Osteoblast (primary cell): ENCODE measurements around the gene UTS2B. TPM values are rescaled to one million over a fixed set of nuclear protein-coding genes. Genes with fewer than 3 reads are reported as not detected.
"Not testable (repeated sequence)": the region's sequence is repeated elsewhere in the genome, so short reads cannot be mapped to it uniquely, and the experiment has no call there.

Source experiments
- DNase-seq: peaks from one replicate; pipeline ENCODE4 v3.0.0; 2011; ENCODE audit warnings: low spot score, mixed read lengths; ENCODE audit not compliant: insufficient read length; ENCODE audit errors: missing footprints
- H2AFZ ChIP-seq: 2 replicates; pipeline ENCODE4 v1.6.0; 2011; ENCODE audit warnings: mild to moderate bottlenecking, low read length
- H3K27ac ChIP-seq: 2 replicates; pipeline ENCODE4 v1.5.1; 2011; ENCODE audit warnings: mild to moderate bottlenecking, low read depth, low read length, moderate library complexity
- H3K27me3 ChIP-seq: 2 replicates; pipeline ENCODE4 v1.6.0; 2012; ENCODE audit warnings: mild to moderate bottlenecking, control low read depth, inconsistent platforms, low read length, moderate library complexity; ENCODE audit not compliant: insufficient read depth
- H3K36me3 ChIP-seq: 2 replicates; pipeline ENCODE4 v1.5.1; 2011; ENCODE audit warnings: mild to moderate bottlenecking, low read length, control low read depth, moderate library complexity; ENCODE audit not compliant: insufficient read depth
- H3K4me1 ChIP-seq: 2 replicates; pipeline ENCODE4 v1.5.1; 2011; ENCODE audit warnings: mild to moderate bottlenecking, low read length, control low read depth, moderate library complexity; ENCODE audit not compliant: insufficient read depth
- H3K4me2 ChIP-seq: 2 replicates; pipeline ENCODE4 v1.6.0; 2011; ENCODE audit warnings: mild to moderate bottlenecking, low read length; ENCODE audit not compliant: insufficient read depth
- H3K4me3 ChIP-seq: fragments of 200-600 bp; sonication (generic); 3 replicates; pipeline ENCODE4 v1.5.1; 2012; ENCODE audit warnings: mild to moderate bottlenecking, low read length, inconsistent platforms; ENCODE audit not compliant: insufficient read depth
- H3K79me2 ChIP-seq: 2 replicates; pipeline ENCODE4 v1.6.0; 2012; ENCODE audit warnings: mild to moderate bottlenecking, low read length, control low read depth, inconsistent platforms; ENCODE audit not compliant: insufficient read depth
- H3K9me3 ChIP-seq: 2 replicates; pipeline ENCODE4 v1.5.1; 2011; ENCODE audit warnings: low read depth, low read length, control low read depth
- H4K20me1 ChIP-seq: 2 replicates; pipeline ENCODE4 v1.6.0; 2012; ENCODE audit warnings: mild to moderate bottlenecking, low read length, control low read depth; ENCODE audit not compliant: insufficient read depth
- CTCF ChIP-seq: IDR thresholded peaks from 2 replicates; pipeline ENCODE4 v1.5.1; 2011; ENCODE audit warnings: mild to moderate bottlenecking, low read depth, low read length, moderate library complexity; ENCODE audit errors: extremely low read depth
- total RNA-seq: library from RNA; depleted of rRNA; stranded (reverse); fragments of >200 nt; gene quantifications from 2 replicates; pipeline ENCODE4 v1.2.3, GENCODE V29; 2012

UTS2B gene
- total RNA-seq, 1 donor: 1.1 TPM

- no peak overlapping the region for H2AFZ ChIP-seq
- H3K9me3 ChIP-seq: no peaks in the 10 kb centered on the region
- H3K36me3 ChIP-seq: no peaks in the 10 kb centered on the region
- no peaks in the 10 kb centered on the region for H3K27me3 ChIP-seq
- no peak overlapping the region for H3K27ac ChIP-seq
- no peaks in the 10 kb centered on the region for H4K20me1 ChIP-seq
- TF ChIP-seq CTCF: no peak
- H3K4me2 ChIP-seq: no peak overlapping the region
- no peak overlapping the region for H3K4me3 ChIP-seq
- H3K4me1 ChIP-seq: no peaks in the 10 kb centered on the region
- H3K79me2 ChIP-seq: no peaks in the 10 kb centered on the region
- DNase-seq: no peak
Observed at GRCh38 chr3:191275751-191276150, 54.6 kb downstream of the UTS2B start.

DNA sequence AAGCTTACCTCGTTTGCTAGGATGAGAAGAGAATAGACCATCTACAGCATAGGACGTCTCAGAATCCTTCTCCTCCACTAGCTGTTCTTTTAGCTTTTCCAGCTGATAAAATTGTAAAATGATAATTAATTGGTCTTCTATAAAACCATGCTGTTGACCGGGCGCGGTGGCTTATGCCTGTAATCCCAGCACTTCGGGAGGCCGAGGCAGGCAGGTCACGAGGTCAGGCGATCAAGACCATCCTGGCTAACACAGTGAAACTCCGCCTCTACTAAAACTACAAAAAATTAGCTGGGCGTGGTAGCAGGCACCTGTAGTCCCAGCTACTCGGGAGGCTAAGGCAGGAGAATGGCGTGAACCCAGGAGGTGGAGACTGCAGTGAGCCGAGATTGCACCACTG, 55.1 kb downstream of the UTS2B start:
- not testable (repeated sequence) for H3K27me3 ChIP-seq, H3K9me3 ChIP-seq, DNase-seq, H4K20me1 ChIP-seq, H3K27ac ChIP-seq, H3K36me3 ChIP-seq, H3K79me2 ChIP-seq, H3K4me3 ChIP-seq, H3K4me1 ChIP-seq, H3K4me2 ChIP-seq, H2AFZ ChIP-seq

- H3K27me3 ChIP-seq: no peaks in the 10 kb centered on the region
- H3K4me2 ChIP-seq: no peak overlapping the region
- H3K9me3 ChIP-seq: no peaks in the 10 kb centered on the region
- no peaks in the 10 kb centered on the region for H3K4me1 ChIP-seq
- no peaks in the 10 kb centered on the region for H3K36me3 ChIP-seq
- H3K4me3 ChIP-seq: no peak overlapping the region
- no peaks in the 10 kb centered on the region for H3K79me2 ChIP-seq
- no peak overlapping the region for H2AFZ ChIP-seq
- H3K27ac ChIP-seq: no peak overlapping the region
- DNase-seq: no peak
- no peak for TF ChIP-seq CTCF
- no peaks in the 10 kb centered on the region for H4K20me1 ChIP-seq
Observed at GRCh38 chr3:191269289-191270085, 60.8 kb downstream of the UTS2B start.

GRCh38 chr3:191268737-191269136, 61.6 kb downstream of the UTS2B start:
- no peak overlapping the region for H2AFZ ChIP-seq
- H3K9me3 ChIP-seq: no peaks in the 10 kb centered on the region
- no peak for TF ChIP-seq CTCF
- H3K4me2 ChIP-seq: no peak overlapping the region
- H3K27me3 ChIP-seq: no peaks in the 10 kb centered on the region
- no peaks in the 10 kb centered on the region for H3K4me1 ChIP-seq
- no peak overlapping the region for H3K4me3 ChIP-seq
- no peaks in the 10 kb centered on the region for H4K20me1 ChIP-seq
- no peak for DNase-seq
- H3K27ac ChIP-seq: no peak overlapping the region
- H3K79me2 ChIP-seq: no peaks in the 10 kb centered on the region
- no peaks in the 10 kb centered on the region for H3K36me3 ChIP-seq
